ENCODE results near the gene PCMTD2. TPM values are rescaled to one million over a fixed set of nuclear protein-coding genes. Genes with fewer than 3 reads are reported as not detected.
A peak's percentile ranks its signal among the peaks of the same experiment; 100 is the strongest.

Gene PCMTD2
- total RNA-seq, 1 experiment from 2014 or later: 52.0 TPM

DNA sequence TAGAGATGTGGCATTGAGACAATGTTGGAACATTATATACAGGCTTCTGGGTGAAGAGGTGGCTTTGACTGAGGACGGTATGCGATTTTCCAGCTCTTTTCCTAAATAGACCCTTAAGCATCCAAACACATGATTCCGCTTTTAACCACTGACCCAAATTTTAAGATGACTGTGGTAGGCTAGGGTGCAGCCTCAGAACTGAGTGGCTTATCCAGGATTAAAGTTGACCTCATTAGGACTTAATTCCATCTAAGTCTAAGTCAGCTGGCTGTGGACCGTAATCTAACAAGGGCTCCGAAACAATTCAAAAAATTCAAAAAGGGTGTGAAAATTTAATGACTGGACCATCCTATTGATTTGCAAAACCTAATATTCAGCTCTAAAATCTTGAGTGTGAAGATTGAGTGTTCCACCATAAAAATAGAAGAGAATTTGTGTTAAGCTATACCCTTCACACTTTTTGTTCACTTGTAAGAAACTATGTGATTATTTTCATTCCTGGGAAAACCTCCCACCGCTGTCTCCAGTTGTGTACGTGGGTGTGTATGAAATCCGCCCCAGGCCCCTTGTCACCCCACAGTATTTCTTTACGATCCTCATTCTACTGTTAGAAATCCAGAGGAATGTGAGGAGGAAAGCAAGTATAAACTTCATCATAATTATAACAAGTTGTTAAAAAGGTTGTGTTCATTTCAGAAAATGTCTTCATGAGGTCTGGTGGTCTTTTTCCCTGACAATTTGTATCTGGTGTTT is 2.7 kb downstream of the PCMTD2 start:
- Mint-ChIP-seq H3K27me3 (ENCODE audit: low read depth) (0 out of 2 replicates have a peak, but pooled peaks cover under 1% of the 10 kb centered on the region), H3K4me1 (peaks cover 32 to 35% of the 10 kb centered on the region in 2 experiments), H3K9me3 (no peaks in the 10 kb centered on the region), H3K27ac (peak overlapping the region in 1 of 3 experiments; percentile 59; a peak in 1 of 7 replicates), H3K4me3 (no peak overlapping the region), H3K36me3 (ENCODE audit: insufficient read depth in 1 of 3, low read depth in 3 of 3) (peaks cover 0 to 11% (median 0%) of the 10 kb centered on the region in 3 experiments; a peak in 3 of 7 replicates)
- no peak overlapping the region for H2BK5ac ChIP-seq (ENCODE audit: insufficient read length, low read length)
- TF ChIP-seq, protein P1, sequence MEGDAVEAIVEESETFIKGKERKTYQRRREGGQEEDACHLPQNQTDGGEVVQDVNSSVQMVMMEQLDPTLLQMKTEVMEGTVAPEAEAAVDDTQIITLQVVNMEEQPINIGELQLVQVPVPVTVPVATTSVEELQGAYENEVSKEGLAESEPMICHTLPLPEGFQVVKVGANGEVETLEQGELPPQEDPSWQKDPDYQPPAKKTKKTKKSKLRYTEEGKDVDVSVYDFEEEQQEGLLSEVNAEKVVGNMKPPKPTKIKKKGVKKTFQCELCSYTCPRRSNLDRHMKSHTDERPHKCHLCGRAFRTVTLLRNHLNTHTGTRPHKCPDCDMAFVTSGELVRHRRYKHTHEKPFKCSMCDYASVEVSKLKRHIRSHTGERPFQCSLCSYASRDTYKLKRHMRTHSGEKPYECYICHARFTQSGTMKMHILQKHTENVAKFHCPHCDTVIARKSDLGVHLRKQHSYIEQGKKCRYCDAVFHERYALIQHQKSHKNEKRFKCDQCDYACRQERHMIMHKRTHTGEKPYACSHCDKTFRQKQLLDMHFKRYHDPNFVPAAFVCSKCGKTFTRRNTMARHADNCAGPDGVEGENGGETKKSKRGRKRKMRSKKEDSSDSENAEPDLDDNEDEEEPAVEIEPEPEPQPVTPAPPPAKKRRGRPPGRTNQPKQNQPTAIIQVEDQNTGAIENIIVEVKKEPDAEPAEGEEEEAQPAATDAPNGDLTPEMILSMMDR (conservative IDR thresholded peaks at IDR 0.05): no peak
- H3K56ac ChIP-seq (ENCODE audit: insufficient read length, low read depth, low read length): no peak overlapping the region
- WGBS (ENCODE audit: extremely low coverage, insufficient read length, low lambda C conversion rate): no CpG with 5 or more reads among the region's 9 CpGs
- H4K20me1 ChIP-seq (ENCODE audit: control insufficient read depth, insufficient read depth, insufficient read length): no peaks in the 10 kb centered on the region
- H2BK15ac ChIP-seq (ENCODE audit: low read depth, low read length): no peak overlapping the region
- no peak overlapping the region for H3K9ac ChIP-seq (ENCODE audit: extremely low read depth, insufficient read length, low read length)
- H3K4me2 ChIP-seq (ENCODE audit: insufficient read depth, insufficient read length, low read length): no peak overlapping the region
- no peak overlapping the region for H3K4ac ChIP-seq (ENCODE audit: low read depth, low read length)
- no peak overlapping the region for H2AK5ac ChIP-seq (ENCODE audit: insufficient read length, low read length)
- no peak overlapping the region for H3K18ac ChIP-seq (ENCODE audit: insufficient read length, low read depth, low read length)
- H2BK20ac ChIP-seq (ENCODE audit: low read depth, low read length, poor library complexity, severe bottlenecking): no peak overlapping the region
- peaks cover 3% of the 10 kb centered on the region for H3K79me1 ChIP-seq (ENCODE audit: insufficient read depth, low read depth, low read length, poor library complexity, severe bottlenecking)
- H3K9me3 ChIP-seq (ENCODE audit: control insufficient read depth, low read depth, low read length): no peaks in the 10 kb centered on the region
- H4K5ac ChIP-seq (ENCODE audit: insufficient read length, low read depth, low read length): no peak overlapping the region
- H3K27ac ChIP-seq (ENCODE audit: insufficient read length, low read depth, low read length): no peak overlapping the region
- peaks cover 12% of the 10 kb centered on the region for H3K23me2 ChIP-seq (ENCODE audit: insufficient read length, low read depth, low read length, poor library complexity, severe bottlenecking)
- H4K91ac ChIP-seq (ENCODE audit: insufficient read length, low read depth, low read length): no peak overlapping the region
- no peak overlapping the region for H2BK12ac ChIP-seq (ENCODE audit: insufficient read length, low read depth, low read length)
- no peaks in the 10 kb centered on the region; the same call in 1 of the 2 replicates for H3K27me3 ChIP-seq (ENCODE audit: insufficient read depth, low read length)
- no peak overlapping the region for H3K14ac ChIP-seq (ENCODE audit: insufficient read depth, low read length)
- no peak overlapping the region for H3T11ph ChIP-seq (ENCODE audit: low read length)
- H4K8ac ChIP-seq (replicated peaks; ENCODE audit: insufficient read length, low read depth, low read length): no peak overlapping the region
- no peak overlapping the region for H2BK120ac ChIP-seq (ENCODE audit: low read depth, low read length, poor library complexity, severe bottlenecking)
- H3K23ac ChIP-seq (ENCODE audit: insufficient read length, low read depth, low read length): no peak overlapping the region
- H2AFZ ChIP-seq (ENCODE audit: low read length): no peak overlapping the region
- DNase-seq: no peak
- H3K4me1 ChIP-seq (ENCODE audit: insufficient read depth, low read length): no peaks in the 10 kb centered on the region
- H3K79me2 ChIP-seq (ENCODE audit: insufficient read depth, low read length): peaks cover 5% of the 10 kb centered on the region; the same call in 1 of the 2 replicates
